Stomach (tissue), 9 donors: ENCODE measurements around the gene CEP89. TPM values are rescaled to one million over a fixed set of nuclear protein-coding genes. Genes with fewer than 3 reads are reported as not detected.

Experiments
- DNase-seq, 2 donors: peaks; one replicate each; pipeline versions ENCODE4 v3.0.0 to v3.0.0-alpha.2; 2013 to 2019
- H3K27ac ChIP-seq, 5 donors: fragments of 200-600 bp in 4 of 5; sonication (generic) in 4 of 5; one replicate each; pipeline ENCODE4 v1.5.1; 2013 to 2019; ENCODE audit warnings: mild to moderate bottlenecking in 1 of 5, moderate library complexity in 1 of 5
- H3K27me3 ChIP-seq, 3 donors: fragments of 200-600 bp; sonication (generic); one replicate each; pipeline ENCODE4 v1.5.1; 2017 to 2019; ENCODE audit warnings: mixed run types in 1 of 3
- H3K36me3 ChIP-seq, 4 donors: fragments of 200-600 bp; sonication (generic); 1 replicate in 3 of 4; 2 replicates in 1 of 4; pipeline ENCODE4 v1.5.1; 2016 to 2019
- H3K4me1 ChIP-seq, 4 donors: fragments of 200-600 bp; sonication (generic); one replicate each; pipeline ENCODE4 v1.5.1; 2016 to 2019
- H3K4me3 ChIP-seq, 4 donors: fragments of 200-600 bp; sonication (generic) in 3 of 4; one replicate each; pipeline ENCODE4 v1.5.1; 2016 to 2019; ENCODE audit warnings: mild to moderate bottlenecking in 1 of 4
- H3K9me3 ChIP-seq, 4 donors: fragments of 200-600 bp; sonication (generic); one replicate each; pipeline ENCODE4 v1.5.1; 2016 to 2019
- CTCF ChIP-seq, 7 experiments: fragments of 450-650 bp in 4 of 7; fragments of 200-600 bp in 3 of 7; sonication (generic) in 3 of 7; IDR thresholded peaks; one replicate each; pipeline ENCODE4 v1.5.1; 2016 to 2019; ENCODE audit warnings: antibody characterized with exemption in 7 of 7, control low read depth in 2 of 7, mild to moderate bottlenecking in 1 of 7
- EP300 ChIP-seq: sonication (generic); formaldehyde crosslinking; IDR thresholded peaks from one replicate; pipeline ENCODE4 v1.6.1; 2017; ENCODE audit warnings: antibody characterized with exemption
- POLR2A ChIP-seq, 4 donors: fragments of 450-650 bp; IDR thresholded peaks; one replicate each; pipeline ENCODE4 v1.6.1; 2016; ENCODE audit warnings: antibody characterized with exemption in 4 of 4, control low read depth in 2 of 4, mild to moderate bottlenecking in 1 of 4, moderate library complexity in 1 of 4
- POLR2AphosphoS5 ChIP-seq, 3 donors: sonication (generic); formaldehyde crosslinking; IDR thresholded peaks; one replicate each; pipeline ENCODE4 v1.6.1; 2016; ENCODE audit warnings: antibody characterized with exemption in 3 of 3
- WGBS, 5 donors: extraction: QIAGEN DNeasy Blood & Tissue Kit in 3 of 5; methylation state at CpG; one replicate each; pipeline versions ENCODE4 v1.1.5 to v1.1.7; 2013 to 2018; 5-methylcytosine and 5-hydroxymethylcytosine counted together
- intact Hi-C: fragments of 100-400 bp; cut with DNase I; formaldehyde crosslinking; loops from one replicate; pipeline ENCODE4 v1.15.1; 2023; ENCODE audit warnings: low total_unique reads
- polyA plus RNA-seq, 3 donors: library from polyadenylated mRNA; stranded (reverse); fragments of 200-250 nt; gene quantifications; one replicate each; pipeline ENCODE4 v1.2.3, GENCODE V29; 2013
- total RNA-seq, 5 donors: library from RNA; depleted of rRNA; stranded (reverse); fragments of >200 nt; gene quantifications; one replicate each; pipeline versions ENCODE4 v1.1.0 to v1.2.3, GENCODE V29; 2014 to 2016
- donor health status: healthy with polysubstance abuse.
- donor health status: Bipolar disorder and iron deficiency.
- donor health status: healthy.

The CEP89 gene
- total and polyA plus RNA-seq, 8 donors = 3.1 to 15.1 (median 7.4) TPM

- H3K4me3 ChIP-seq = no peak overlapping the region
- 94 to 99% (median 97%) methylated on average over 2 of the region's 2 CpGs for WGBS, 5 donors
- intact Hi-C loops = no loop called here
- no peaks in the 10 kb centered on the region for H3K4me1 ChIP-seq
- DNase-seq = no peak
- TF ChIP-seq POLR2A (IDR thresholded peaks at IDR 0.05) = no peak
- TF ChIP-seq POLR2AphosphoS5 (IDR thresholded peaks at IDR 0.05) = no peak
- TF ChIP-seq EP300 = no peak
- TF ChIP-seq CTCF (IDR thresholded peaks at IDR 0.05) = no peak
- no peak overlapping the region for H3K27ac ChIP-seq
- no peaks in the 10 kb centered on the region for H3K27me3 ChIP-seq
- H3K9me3 ChIP-seq = peaks cover 0 to 25% (median 17%) of the 10 kb centered on the region in 4 donors
- H3K36me3 ChIP-seq = peaks cover 0 to 76% (median 41%) of the 10 kb centered on the region in 4 donors
Observed at GRCh38 chr19:32891609-32892008, 80.1 kb downstream of the CEP89 start.

GRCh38 chr19:32890841-32891240, 80.9 kb downstream of the CEP89 start:
- DNase-seq = no peak
- Histone ChIP-seq H3K27me3 (no peaks in the 10 kb centered on the region), H3K36me3 (peaks cover 0 to 74% (median 46%) of the 10 kb centered on the region in 4 donors), H3K4me1 (no peaks in the 10 kb centered on the region), H3K9me3 (peaks cover 0 to 25% (median 15%) of the 10 kb centered on the region in 4 donors), H3K4me3 (no peak overlapping the region), H3K27ac (no peak overlapping the region)
- no peak for TF ChIP-seq CTCF (IDR thresholded peaks at IDR 0.05)
- TF ChIP-seq EP300 = no peak
- TF ChIP-seq POLR2AphosphoS5 (IDR thresholded peaks at IDR 0.05) = no peak
- TF ChIP-seq POLR2A (IDR thresholded peaks at IDR 0.05) = no peak
- 80 to 98% (median 96%) methylated on average over 1 to 10 of the region's 10 CpGs for WGBS, 5 donors
- intact Hi-C loops = no loop called here

- H3K36me3 ChIP-seq = peaks cover 0 to 72% (median 46%) of the 10 kb centered on the region in 4 donors
- no peak overlapping the region for H3K4me3 ChIP-seq
- H3K27ac ChIP-seq = no peak overlapping the region
- DNase-seq = no peak
- H3K27me3 ChIP-seq = no peaks in the 10 kb centered on the region
- 96 to 99% (median 98%) methylated on average over 11 to 13 of the region's 13 CpGs for WGBS, 5 donors
- TF ChIP-seq EP300 (no peak), POLR2AphosphoS5 (IDR thresholded peaks at IDR 0.05) (no peak), CTCF (IDR thresholded peaks at IDR 0.05) (no peak), POLR2A (IDR thresholded peaks at IDR 0.05) (no peak)
- H3K9me3 ChIP-seq = peaks cover 0 to 25% (median 15%) of the 10 kb centered on the region in 4 donors
- no peaks in the 10 kb centered on the region for H3K4me1 ChIP-seq
- intact Hi-C loops = no loop called here
Observed at GRCh38 chr19:32890326-32890725, 81.4 kb downstream of the CEP89 start.

- no peak for DNase-seq
- intact Hi-C loops = no loop called here
- Histone ChIP-seq H3K36me3 (peaks cover 0 to 63% (median 44%) of the 10 kb centered on the region in 4 donors), H3K9me3 (peaks cover 0 to 25% (median 15%) of the 10 kb centered on the region in 4 donors), H3K27ac (no peak overlapping the region), H3K4me1 (no peaks in the 10 kb centered on the region), H3K4me3 (no peak overlapping the region), H3K27me3 (no peaks in the 10 kb centered on the region)
- 89 to 98% (median 96%) methylated on average over 8 to 11 of the region's 11 CpGs for WGBS, 5 donors
- no peak for TF ChIP-seq POLR2AphosphoS5 (IDR thresholded peaks at IDR 0.05)
- no peak for TF ChIP-seq CTCF (IDR thresholded peaks at IDR 0.05)
- no peak for TF ChIP-seq POLR2A (IDR thresholded peaks at IDR 0.05)
- no peak for TF ChIP-seq EP300
Observed at GRCh38 chr19:32889137-32889934, 82.4 kb downstream of the CEP89 start.
